Hair follicular keratinocyte (primary cell): ENCODE results near the gene NHLH1. TPM values are rescaled to one million over a fixed set of nuclear protein-coding genes. Genes with fewer than 3 reads are reported as not detected.

ENCODE experiments used
- total RNA-seq: library from RNA; depleted of rRNA; stranded (reverse); fragments of >200 nt; gene quantifications from 2 replicates; pipeline ENCODE4 v1.2.3, GENCODE V29; 2015

NHLH1 gene
- not detected in 2 replicates for total RNA-seq

DNA sequence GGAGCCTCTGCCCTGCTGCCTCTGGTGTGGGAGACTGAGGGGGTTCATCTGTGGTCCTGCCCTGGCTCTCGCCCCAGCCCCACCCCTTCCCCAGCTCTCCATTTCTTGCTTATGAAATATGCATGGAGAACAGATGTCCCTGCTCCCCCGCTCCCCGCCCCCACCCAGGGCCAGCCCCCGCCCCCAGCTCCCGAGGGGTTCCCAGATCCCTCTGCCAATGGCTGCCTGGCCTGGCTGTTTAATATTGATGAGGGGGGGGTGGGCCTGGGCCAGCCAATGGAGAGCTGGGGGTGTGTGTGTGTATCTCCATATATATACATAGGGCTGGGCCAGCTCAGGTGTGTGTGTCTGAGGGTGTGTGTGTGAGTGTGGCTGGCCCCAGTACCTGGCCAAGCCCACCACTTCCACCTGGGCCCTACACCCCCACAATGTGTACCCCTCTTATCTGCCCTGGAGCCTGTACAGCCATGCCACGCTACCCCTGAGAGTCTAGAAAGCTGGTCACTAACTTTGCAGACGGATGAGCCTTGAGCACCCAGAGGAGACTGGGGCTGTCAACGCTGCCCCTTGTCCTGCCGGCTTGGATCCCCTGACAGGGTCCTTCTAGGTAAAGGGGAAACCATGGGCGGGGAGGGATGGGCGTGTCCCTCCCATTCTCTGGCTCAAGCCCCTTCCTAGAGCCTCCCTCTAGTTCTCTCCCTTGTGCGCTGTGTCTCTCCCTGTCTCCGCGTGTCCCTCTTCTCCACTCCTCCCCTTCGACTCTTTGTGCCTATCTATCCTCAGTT is at the start of gene NHLH1:
Gene NHLH1, plus strand, starts transcription at position 341 of the 785 bp plus-strand sequence. CDS start 3,661 bp downstream, outside the sequence.

GRCh38 chr1:160342953-160343869 is 23.7 kb upstream of the NHLH1 start, which contains the start of the genes COPA and NCSTN:
Gene COPA (minus strand): TSS chr1:160343250. CDS start chr1:160343170, 80 bp downstream.
Gene NCSTN (plus strand): TSS chr1:160343383. CDS start chr1:160343397, 14 bp downstream.

GRCh38 chr1:160400223-160400645 is 33.4 kb downstream of the NHLH1 start, which contains the start of gene VANGL2:
Gene VANGL2 (plus strand): TSS chr1:160400564. CDS start chr1:160415838, 15,274 bp downstream.

Other genes starting within 250 kb of the NHLH1 start
- not detected in 2 replicates for gene ATP1A4, start 215.5 kb upstream of the NHLH1 start, total RNA-seq
- not detected in 2 replicates for gene CASQ1, start 176.5 kb upstream of the NHLH1 start, total RNA-seq
- gene PEA15, start 161.7 kb upstream of the NHLH1 start, total RNA-seq: 37.5 and 55.2 TPM in 2 replicates
- 32.4 and 35.5 TPM in 2 replicates for gene DCAF8, start 104.5 kb upstream of the NHLH1 start, total RNA-seq
- 25.9 and 30.8 TPM in 2 replicates for gene PEX19, start 81.9 kb upstream of the NHLH1 start, total RNA-seq
- gene COPA, start 23.8 kb upstream of the NHLH1 start, total RNA-seq: 117 and 129 TPM in 2 replicates
- gene NCSTN, start 23.7 kb upstream of the NHLH1 start, total RNA-seq: 35.1 and 53.0 TPM in 2 replicates
- 3.1 and 7.6 TPM in 2 replicates for gene VANGL2, start 33.5 kb downstream of the NHLH1 start, total RNA-seq
- gene SLAMF6, start 156.2 kb downstream of the NHLH1 start, total RNA-seq: not detected in 2 replicates
- not detected in 2 replicates for gene CD84, start 212.4 kb downstream of the NHLH1 start, total RNA-seq